K562 (cell line): ENCODE data around the gene PBOV1. TPM values are rescaled to one million over a fixed set of nuclear protein-coding genes. Genes with fewer than 3 reads are reported as not detected.
"Not testable (repeated sequence)": the region's sequence is repeated elsewhere in the genome, so short reads cannot be mapped to it uniquely, and the experiment has no call there.

Experiments
- ATAC-seq: fragments of 200-7000 bp; cut with Tn5 transposase; 3 replicates; pipeline ENCODE4 v1.9.1; 2020; ENCODE audit warnings: moderate library complexity
- BruUV-seq: library from RNA; stranded (reverse); fragments of 400-500 nt; replicated peaks from 2 replicates; lab custom pipeline; 2021; lab: Mats Ljungman, UMichigan
- CTCF ChIA-PET: fragments of 300-600 bp; formaldehyde crosslinking; extraction: SDS; loops from one replicate; lab custom pipeline; 2021; ENCODE audit warnings: low intra/inter-chr PET ratio; lab: Yijun Ruan, JAX
- POLR2A ChIA-PET: fragments of 300-600, 350-650 bp; sonication (Branson Sonifier 250); formaldehyde crosslinking; extraction: SDS; loops from one replicate; lab custom pipeline; 2021; ENCODE audit warnings: antibody characterized with exemption, inconsistent platforms; lab: Yijun Ruan, JAX
- DNase-seq, 4 experiments: peaks; one replicate each; pipeline versions ENCODE4 v3.0.0 to v3.0.0-alpha.2; 2011 to 2018; ENCODE audit warnings: low spot score in 3 of 4, mixed read lengths in 3 of 4; ENCODE audit errors: extremely low read depth in 1 of 4
- FAIRE-seq: peaks from 2 replicates; lab custom pipeline; 2011; peaks lifted over from hg19 to GRCh38; lab: Jason Lieb, UNC
- H2AFZ ChIP-seq: 2 replicates; pipeline ENCODE4 v1.6.0; 2011; ENCODE audit warnings: low read depth, low read length, control low read depth, inconsistent platforms
- H3K27ac ChIP-seq: fragments of 200-600 bp; 3 replicates; pipeline ENCODE4 v1.8.0; 2011; ENCODE audit warnings: low read depth, mild to moderate bottlenecking, control low read depth, inconsistent platforms, low read length, moderate library complexity, mixed read lengths; ENCODE audit errors: extremely low read depth
- H3K27me3 ChIP-seq, 2 experiments: fragments of 300-600 bp in 1 of 2; 2 replicates in 1 of 2; 3 replicates in 1 of 2; pipeline versions ENCODE4 v1.6.0 to v1.8.0; 2011; ENCODE audit warnings: inconsistent platforms in 2 of 2, low read length in 2 of 2, mild to moderate bottlenecking in 1 of 2, mixed read lengths in 1 of 2, moderate library complexity in 1 of 2; ENCODE audit not compliant: control insufficient read depth in 2 of 2, insufficient read depth in 2 of 2
- H3K36me3 ChIP-seq: fragments of 300-600 bp; 3 replicates; pipeline ENCODE4 v1.8.0; 2011; ENCODE audit warnings: mild to moderate bottlenecking, low read length, inconsistent platforms; ENCODE audit not compliant: control insufficient read depth, insufficient read depth
- H3K4me1 ChIP-seq, 2 experiments: fragments of 200-600 bp in 1 of 2; replicated peaks in 1 of 2; 2 replicates in 1 of 2; 3 replicates in 1 of 2; pipeline versions ENCODE4 v1.5.1 to v1.8.0; 2011; ENCODE audit warnings: inconsistent platforms in 2 of 2, low read length in 2 of 2, mild to moderate bottlenecking in 1 of 2, mixed read lengths in 1 of 2, moderate library complexity in 1 of 2; ENCODE audit not compliant: control insufficient read depth in 2 of 2, insufficient read depth in 2 of 2
- H3K4me2 ChIP-seq: 2 replicates; pipeline ENCODE4 v1.6.1; 2011; ENCODE audit warnings: low read length, control low read depth, inconsistent platforms, mixed read lengths; ENCODE audit not compliant: insufficient read depth
- H3K4me3 ChIP-seq: fragments of 200-600 bp; sonication (generic), shearing (Covaris generic); 2 replicates; pipeline ENCODE4 v1.5.1; 2016; ENCODE audit warnings: control low read depth, inconsistent platforms
- H3K79me2 ChIP-seq: fragments of 200-600 bp; 3 replicates; pipeline ENCODE4 v1.8.0; 2011; ENCODE audit warnings: low read length, inconsistent platforms; ENCODE audit not compliant: control insufficient read depth, insufficient read depth
- H3K9ac ChIP-seq, 2 experiments: 2 replicates each; pipeline versions ENCODE4 v1.6.0 to v1.6.1; 2011; ENCODE audit warnings: low read depth in 2 of 2, low read length in 2 of 2, control low read depth in 1 of 2, inconsistent platforms in 1 of 2, mild to moderate bottlenecking in 1 of 2, mixed read lengths in 1 of 2; ENCODE audit not compliant: insufficient read depth in 1 of 2
- H3K9me1 ChIP-seq: one replicate; pipeline ENCODE4 v1.6.0; 2011; ENCODE audit warnings: inconsistent platforms, mild to moderate bottlenecking, low read length, moderate library complexity; ENCODE audit not compliant: control insufficient read depth, insufficient read depth
- H3K9me3 ChIP-seq: replicated peaks from 2 replicates; pipeline ENCODE4 v1.5.1; 2011; ENCODE audit warnings: low read depth, low read length, inconsistent platforms; ENCODE audit not compliant: control insufficient read depth, insufficient read depth
- H4K20me1 ChIP-seq: replicated peaks from 2 replicates; pipeline ENCODE4 v1.6.1; 2011; ENCODE audit warnings: low read length, inconsistent platforms, mixed read lengths; ENCODE audit not compliant: control insufficient read depth, insufficient read depth
- DLX4 ChIP-seq: fragments of 250-450 bp; sonication (Bioruptor Pico); IDR thresholded peaks from 2 replicates; pipeline ENCODE4 v1.6.1; 2021; ENCODE audit warnings: mild to moderate bottlenecking
- HSF4 ChIP-seq: fragments of 250-450 bp; sonication (Bioruptor Pico); IDR thresholded peaks from 2 replicates; pipeline ENCODE4 v2.1.2; 2022; ENCODE audit warnings: mild to moderate bottlenecking, moderate library complexity, borderline replicate concordance
- KDM4B ChIP-seq, 2 experiments: fragments of 450-650 bp in 1 of 2; sonication (generic) in 1 of 2; IDR thresholded peaks; 2 replicates each; pipeline ENCODE4 v1.6.1; 2016 to 2017; ENCODE audit warnings: borderline replicate concordance in 2 of 2, antibody characterized with exemption in 1 of 2, low read depth in 1 of 2, mild to moderate bottlenecking in 1 of 2
- WGBS: fragments of 100-300 bp; shearing (Covaris generic); methylation state at CpG from one replicate; pipeline ENCODE4 v1.1.6; 2016; ENCODE audit warnings: low coverage, mixed read lengths; ENCODE audit not compliant: insufficient coverage; ENCODE audit errors: missing lambda C conversion rate; 5-methylcytosine and 5-hydroxymethylcytosine counted together
- in situ Hi-C: fragments of 300-500 bp; cut with MboI; formaldehyde crosslinking; loops from 4 replicates; pipeline ENCODE4 v1.15.0; 2018; ENCODE audit warnings: inconsistent platforms, mixed read lengths
- intact Hi-C: fragments of 100-400 bp; cut with micrococcal nuclease; formaldehyde crosslinking; loops from 2 replicates; pipeline ENCODE4 v1.14.2; 2022
- polyA plus RNA-seq, 8 experiments: library from polyadenylated mRNA; depleted of rRNA in 4 of 8; stranded (reverse) in 5 of 8; unstranded in 3 of 8; fragments of >200 nt; fragmentation: Nextera tagmentation in 2 of 8; fragmentation: Illumina TruSeq in 1 of 8; extraction: Ambion mirVana in 2 of 8; extraction: Trizol in 1 of 8; gene quantifications; 2 replicates each; pipeline versions ENCODE4 v1.2.1 to v1.2.3, GENCODE V29; 2011 to 2014; ENCODE audit warnings: inconsistent platforms in 1 of 8, missing spikeins in 1 of 8
- total RNA-seq, 7 experiments: library from RNA; depleted of rRNA in 6 of 7; stranded (reverse); fragments of >200 nt in 6 of 7; fragmentation: Illumina TruSeq in 2 of 7; extraction: Trizol in 2 of 7; gene quantifications; 2 replicates each; pipeline versions ENCODE4 v1.2.1 to v1.2.3, GENCODE V29; 2011 to 2021; ENCODE audit warnings: low replicate concordance in 1 of 7

PBOV1 gene
- total and polyA plus RNA-seq, 9 of the 15 experiments (the other 6 are each of a cell fraction or from before 2014, with no cell fraction given) = not detected

GRCh38 chr6:138215093-138215782 lies 3.1 kb downstream of the PBOV1 start:
- H3K9ac ChIP-seq = no peak overlapping the region
- H3K27me3 ChIP-seq = peaks cover 0 to 4% of the 10 kb centered on the region in 2 experiments; a peak in 1 of 5 replicates
- intact Hi-C loops = no loop called here
- 1% methylated on average over 7 of the region's 7 CpGs for WGBS
- no peaks in the 10 kb centered on the region for H3K79me2 ChIP-seq
- no peak for TF ChIP-seq HSF4 (CRISPR knock-in tag)
- no peak for TF ChIP-seq DLX4 (CRISPR knock-in tag)
- TF ChIP-seq KDM4B (IDR thresholded peaks at IDR 0.05; ENCODE audit: borderline replicate concordance in 2 of 2, low read depth in 1 of 2) = no peak
- no TSS peak for BruUV-seq
- POLR2A ChIA-PET = no interaction called here
- in situ Hi-C loops = no loop called here
- H3K9me3 ChIP-seq = no peaks in the 10 kb centered on the region
- no peak overlapping the region for H3K4me2 ChIP-seq
- no peaks in the 10 kb centered on the region for H3K4me1 ChIP-seq
- ATAC-seq (no peak), FAIRE-seq (no peak), DNase-seq (no peak)
- no peaks in the 10 kb centered on the region for H4K20me1 ChIP-seq
- no peaks in the 10 kb centered on the region for H3K36me3 ChIP-seq
- CTCF ChIA-PET = no interaction called here
- no peak overlapping the region for H3K4me3 ChIP-seq
- H3K27ac ChIP-seq = no peak overlapping the region
- no peaks in the 10 kb centered on the region for H3K9me1 ChIP-seq
- no peak overlapping the region for H2AFZ ChIP-seq

- H3K9me1 ChIP-seq, CTCF ChIA-PET, H3K9me3 ChIP-seq, H3K4me2 ChIP-seq, H3K27me3 ChIP-seq, BruUV-seq, POLR2A ChIA-PET, intact Hi-C loops, in situ Hi-C loops, H3K4me3 ChIP-seq, H3K79me2 ChIP-seq, H3K4me1 ChIP-seq, H3K27ac ChIP-seq, H2AFZ ChIP-seq, DNase-seq, ATAC-seq, H3K36me3 ChIP-seq, FAIRE-seq, H4K20me1 ChIP-seq, H3K9ac ChIP-seq: not testable (repeated sequence)
- 0% methylated on average over 1 of the region's 2 CpGs for WGBS
These were observed 5.8 kb downstream of the PBOV1 start for GRCh38 chr6:138212530-138212929.
